PC-3 (cell line): ENCODE measurements around the gene CERT1.

Experiments used
- CTCF ChIP-seq: fragments of 300-600 bp; sonication (generic); conservative IDR thresholded peaks from 2 replicates; pipeline ENCODE4 v1.5.1; 2017; ENCODE audit warnings: antibody characterized with exemption, low read depth, mild to moderate bottlenecking, low read length
- EZH2 ChIP-seq: fragments of 300-600 bp; sonication (generic); IDR thresholded peaks from one replicate; pipeline ENCODE4 v1.6.1; 2017; ENCODE audit warnings: antibody characterized with exemption, mild to moderate bottlenecking, low read length; ENCODE audit not compliant: unreplicated experiment

- no peak for TF ChIP-seq CTCF
- TF ChIP-seq EZH2 = no peak
Observed at GRCh38 chr5:75466006-75466716, 45.3 kb downstream of the CERT1 start.
